Peyer's patch (tissue), 4 donors: Measurements from ENCODE around the gene SRC.

ENCODE experiments used
- CTCF ChIP-seq, 6 experiments: fragments of 450-650 bp in 4 of 6; fragments of 200-600 bp in 2 of 6; sonication (generic) in 1 of 6; IDR thresholded peaks; one replicate each; pipeline ENCODE4 v1.5.1; 2017 to 2019; ENCODE audit warnings: antibody characterized with exemption in 6 of 6, mild to moderate bottlenecking in 3 of 6, moderate library complexity in 1 of 6
- POLR2A ChIP-seq, 2 donors: fragments of 450-650 bp; IDR thresholded peaks; one replicate each; pipeline ENCODE4 v1.5.1; 2017; ENCODE audit warnings: antibody characterized with exemption in 2 of 2, mild to moderate bottlenecking in 2 of 2, moderate library complexity in 2 of 2

- TF ChIP-seq CTCF (IDR thresholded peaks at IDR 0.05), result no peak
- no peak for TF ChIP-seq POLR2A (IDR thresholded peaks at IDR 0.05)
Measured at GRCh38 chr20:37413023-37413334, 67.0 kb downstream of the SRC start.
